ENCODE results near the gene MAP1S.

MAP1S gene

DNA sequence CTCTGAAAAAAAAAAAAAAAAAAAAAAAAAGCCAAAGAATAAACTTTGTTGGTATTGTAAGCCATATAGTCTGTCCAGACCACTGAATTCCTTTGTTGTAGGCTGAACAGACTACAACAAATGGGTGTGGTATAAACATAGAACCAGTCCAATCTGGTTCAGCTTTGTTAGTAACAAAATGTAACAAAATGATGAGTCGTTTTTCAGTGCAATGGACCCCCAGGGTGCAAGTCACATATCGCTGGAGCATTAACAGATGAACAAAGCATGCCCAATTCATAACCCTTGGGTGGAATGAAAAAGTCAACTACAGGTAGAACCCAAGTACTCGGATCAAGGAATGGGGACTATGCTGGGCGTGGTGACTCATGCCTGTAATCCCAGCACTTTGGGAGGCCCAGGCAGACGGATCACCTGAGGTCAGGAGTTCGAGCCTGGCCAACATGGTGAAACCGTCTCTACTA, 18.4 kb downstream of the MAP1S start:
- FAIRE-seq, result no peak

DNA sequence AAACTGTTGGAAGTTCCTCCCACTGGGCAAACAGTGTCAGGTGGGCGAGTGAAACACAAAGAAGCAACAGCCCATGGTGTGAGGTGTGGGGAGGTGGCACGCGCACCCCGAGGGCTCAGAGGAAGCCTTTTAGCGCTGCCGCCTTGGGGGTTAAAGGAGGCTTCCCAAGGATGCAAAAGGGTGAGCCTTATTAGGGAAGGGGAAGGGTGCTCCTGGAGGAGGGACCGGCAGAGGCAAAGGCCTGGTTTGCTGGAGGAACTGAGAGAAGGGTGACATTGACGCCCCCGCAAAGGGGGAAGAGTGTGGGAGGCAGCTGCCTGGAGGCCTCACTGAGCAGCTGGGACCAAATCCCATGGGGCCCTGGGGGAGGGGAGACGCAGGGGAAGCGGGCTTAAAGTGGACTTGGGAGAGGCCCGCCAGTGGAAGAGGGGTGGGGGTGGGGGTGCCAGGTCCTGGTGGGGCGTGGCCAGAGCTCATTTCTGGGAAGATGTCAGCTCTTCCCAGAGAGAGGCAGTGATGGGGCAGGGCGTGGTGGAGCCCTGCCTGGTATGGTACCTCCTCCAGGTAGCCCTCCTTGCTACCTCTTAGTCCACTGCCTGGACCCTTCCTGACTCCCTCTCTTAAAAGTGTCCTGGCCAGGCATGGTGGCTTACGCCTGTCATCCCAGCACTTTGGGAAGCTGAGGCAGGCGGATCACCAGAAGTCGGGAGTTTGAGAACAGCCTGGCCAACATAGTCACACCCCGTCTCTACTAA, 20.0 kb downstream of the MAP1S start:
- no peak for FAIRE-seq

- FAIRE-seq, result no peak
Measured at GRCh38 chr19:17741456-17741855, 22.2 kb downstream of the MAP1S start.

GRCh38 chr19:17743874-17744580, 24.7 kb downstream of the MAP1S start:
- no peak for FAIRE-seq

DNA sequence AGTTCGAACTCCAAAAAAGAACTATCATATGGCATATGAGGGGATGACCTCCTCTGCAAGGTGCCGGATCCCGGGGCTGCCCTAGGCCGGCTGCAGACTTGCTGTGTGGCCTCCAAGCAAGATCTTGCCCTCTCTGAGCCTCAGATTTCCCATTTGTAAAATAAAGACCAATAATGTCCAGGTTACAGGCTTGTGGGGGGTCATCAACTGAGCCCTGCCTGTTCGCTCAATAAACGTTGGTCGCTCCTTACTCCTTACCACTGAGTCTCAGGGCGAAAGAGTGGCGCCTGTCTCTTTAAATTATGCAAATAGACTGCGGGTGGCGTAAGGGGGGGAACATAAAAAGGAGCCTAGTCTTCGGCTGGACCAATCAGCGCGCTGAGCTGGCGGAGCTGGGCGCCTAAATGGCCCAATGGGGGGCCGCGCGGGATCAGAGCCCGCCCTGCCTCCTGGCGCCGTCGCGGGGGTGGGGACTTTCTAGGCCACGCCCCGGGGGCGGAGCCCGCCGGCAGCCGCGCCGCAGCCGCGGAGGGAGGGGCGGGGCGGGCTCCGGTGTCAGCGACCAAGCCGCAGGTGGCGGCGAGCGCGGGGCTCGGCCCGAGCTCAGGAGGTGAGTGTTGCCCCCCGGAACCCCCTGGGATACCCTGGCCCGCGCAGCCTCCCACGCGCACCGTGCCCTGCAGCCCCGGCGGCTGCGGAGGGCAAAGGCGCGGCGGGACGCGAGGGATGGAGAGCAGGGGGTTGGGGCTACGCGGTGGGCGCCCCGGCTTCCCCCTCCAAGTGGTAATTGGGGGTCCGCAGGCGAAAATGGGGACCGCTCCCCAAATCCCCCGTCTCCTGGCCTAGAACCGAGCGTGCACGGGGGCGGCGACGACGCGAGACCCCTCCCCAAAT, 28.2 kb downstream of the MAP1S start:
- no peak for FAIRE-seq

DNA sequence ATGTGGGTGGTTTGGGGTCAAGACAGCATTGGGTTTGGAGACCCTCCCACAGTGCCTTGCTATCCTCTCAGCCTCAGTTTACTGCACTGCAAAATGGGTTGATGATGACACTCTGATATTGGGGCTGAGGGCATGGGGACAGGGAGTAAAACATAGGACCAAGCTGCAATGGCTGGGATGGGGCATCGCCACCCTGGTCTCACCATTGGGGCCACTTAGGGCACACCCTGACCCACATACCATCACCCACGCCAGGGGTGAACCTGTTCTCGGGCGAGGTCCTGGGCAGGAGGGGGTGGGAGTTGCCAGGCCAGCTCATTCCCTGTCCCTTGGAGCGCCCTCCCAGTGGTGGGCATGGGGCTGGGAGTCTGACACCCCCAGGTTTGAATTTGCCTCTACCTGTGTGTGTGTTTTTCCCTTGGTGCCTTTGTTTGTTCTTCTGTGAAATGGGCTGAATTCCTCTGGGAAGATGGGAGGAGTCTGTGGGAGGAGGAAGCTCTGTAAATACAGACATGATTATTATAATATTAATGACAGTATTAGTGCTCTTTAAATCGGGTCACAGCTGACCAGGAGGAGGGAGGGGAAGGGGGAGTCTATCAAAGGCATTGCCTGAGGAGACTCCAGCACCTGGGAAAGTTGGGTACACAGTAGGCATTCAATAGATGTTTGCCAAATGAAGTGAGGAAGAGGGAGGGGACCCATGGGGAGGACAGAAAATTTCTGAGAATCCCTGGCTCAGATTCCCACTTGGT, 29.8 kb downstream of the MAP1S start:
- no peak for FAIRE-seq

DNA sequence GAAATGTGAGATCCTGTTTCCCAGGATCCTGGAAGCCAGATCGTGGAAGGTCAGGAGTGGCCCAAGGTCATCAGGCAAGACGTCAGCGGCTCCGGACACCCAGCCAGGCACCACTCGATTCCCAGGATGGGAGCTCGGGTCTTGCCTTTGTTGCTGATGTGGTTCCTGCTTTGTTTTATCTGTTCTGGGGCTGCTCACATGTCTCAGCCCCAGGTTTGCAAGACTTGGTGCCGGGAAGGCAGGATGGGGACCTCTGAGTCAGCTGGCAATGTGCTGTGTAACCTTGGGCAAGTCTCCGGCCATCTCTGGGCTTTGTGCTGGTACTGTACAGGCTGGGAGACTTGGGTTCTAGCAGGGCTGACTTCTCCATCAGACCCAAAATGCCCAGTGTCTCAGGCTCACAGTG, 30.6 kb downstream of the MAP1S start:
- FAIRE-seq, result no peak

DNA sequence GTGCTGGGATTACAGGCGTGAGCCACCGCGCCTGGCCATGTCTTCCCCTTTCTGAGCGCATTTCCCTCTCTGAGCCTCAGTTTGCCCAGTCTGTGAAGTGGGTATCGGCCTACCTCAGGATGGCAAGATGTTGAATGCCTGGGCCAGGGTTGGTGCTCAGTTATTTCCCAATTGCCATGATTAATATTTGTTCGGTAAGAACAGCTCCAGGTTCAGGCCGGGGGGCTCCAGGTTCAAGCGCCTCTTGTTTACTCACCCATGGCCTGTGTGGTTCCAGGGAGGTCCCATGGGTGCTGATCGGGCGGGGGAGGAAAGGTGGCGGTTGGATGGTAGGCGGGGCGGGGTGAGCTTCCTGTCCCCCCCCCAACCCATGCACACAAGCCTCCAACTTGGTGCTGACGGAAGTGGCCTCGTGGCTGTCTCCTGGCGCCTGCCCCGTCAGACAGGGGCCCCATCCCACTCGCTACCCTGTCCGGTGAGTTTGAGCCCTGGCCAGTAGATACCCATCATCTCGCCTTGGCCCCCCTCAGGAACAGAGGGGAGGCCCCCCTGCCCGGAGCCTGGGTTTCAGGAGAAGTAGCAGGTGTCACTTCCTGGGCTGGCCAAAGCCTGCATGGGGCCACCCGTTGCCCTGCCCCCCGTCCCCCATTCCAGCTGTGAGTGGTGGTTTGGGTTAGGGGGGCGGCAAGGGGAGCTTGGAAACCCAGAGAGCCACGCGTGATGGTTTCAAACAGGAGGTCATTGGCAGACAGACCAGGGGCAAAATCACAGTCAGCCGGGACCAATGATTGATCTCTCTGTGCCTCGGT, 32.0 kb downstream of the MAP1S start, which contains the start of gene FCHO1:
Gene FCHO1 (plus strand): TSS at position 375 of the 809 bp plus-strand sequence. CDS start 3,688 bp downstream, outside the sequence.
- no peak for FAIRE-seq

GRCh38 chr19:17751912-17752273, 32.6 kb downstream of the MAP1S start:
- FAIRE-seq, result no peak

GRCh38 chr19:17752865-17753639, 33.8 kb downstream of the MAP1S start:
- no peak for FAIRE-seq

- no peak for FAIRE-seq
Measured at GRCh38 chr19:17753976-17754375, 34.7 kb downstream of the MAP1S start.

DNA sequence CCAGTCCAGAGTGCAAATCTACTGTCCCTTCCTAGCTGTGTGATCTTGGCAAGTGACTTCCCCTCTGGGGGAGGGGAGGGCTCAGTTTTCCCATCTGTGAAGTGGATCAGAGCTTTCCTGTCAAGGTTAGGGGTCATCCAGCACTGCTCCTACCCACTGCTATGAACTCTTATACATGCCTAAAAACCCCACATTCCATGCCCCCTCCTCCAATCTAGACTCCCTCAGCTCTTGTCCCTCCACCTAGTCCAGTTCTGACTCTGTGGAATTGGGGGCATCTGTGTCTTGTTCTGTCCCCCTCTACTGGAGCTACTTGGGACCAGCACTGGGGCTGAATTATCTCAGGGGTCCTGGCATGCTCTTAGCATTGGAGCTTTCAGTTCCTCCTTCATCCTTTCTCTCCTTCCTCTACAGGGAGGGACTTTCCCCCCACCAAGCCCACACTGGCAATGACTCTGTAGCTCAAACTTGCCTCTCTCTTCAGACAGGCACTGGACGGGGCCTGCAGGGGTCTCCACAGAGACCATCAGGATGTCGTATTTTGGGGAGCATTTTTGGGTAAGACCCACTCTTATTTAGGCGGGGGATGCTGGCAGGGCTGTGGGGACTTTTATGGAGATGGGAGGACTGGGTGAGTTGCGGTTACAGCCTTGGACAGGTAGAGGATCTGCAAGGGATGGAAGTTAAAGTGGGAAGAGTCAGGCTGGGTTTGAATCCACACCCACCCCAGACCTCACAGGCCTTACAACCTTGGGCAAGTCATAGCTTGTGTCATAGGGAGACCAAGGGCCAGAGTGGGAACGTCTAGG, 35.6 kb downstream of the MAP1S start:
- FAIRE-seq, result no peak

DNA sequence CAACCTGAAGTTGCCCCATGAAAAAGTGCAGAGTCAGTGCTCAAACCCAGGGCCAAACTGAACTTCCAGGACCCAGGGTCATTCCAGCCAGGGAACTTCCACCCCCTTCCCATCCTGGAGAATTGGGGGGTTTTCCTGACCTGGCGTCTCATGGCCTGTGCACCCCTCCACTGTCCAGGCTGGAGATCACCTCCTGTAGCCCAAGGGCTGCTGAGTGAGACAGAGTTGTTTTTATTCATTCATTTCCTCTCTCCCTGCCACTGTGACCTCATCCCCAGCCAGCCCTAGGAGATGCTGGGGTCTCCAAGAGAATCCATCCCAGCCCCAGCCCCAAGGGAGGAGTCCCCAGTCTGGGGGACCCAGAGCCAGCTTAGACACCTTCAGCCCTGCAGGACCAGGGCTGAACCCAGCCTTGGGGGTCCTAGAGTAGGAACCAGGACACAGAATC, 36.2 kb downstream of the MAP1S start:
- FAIRE-seq, result no peak

DNA sequence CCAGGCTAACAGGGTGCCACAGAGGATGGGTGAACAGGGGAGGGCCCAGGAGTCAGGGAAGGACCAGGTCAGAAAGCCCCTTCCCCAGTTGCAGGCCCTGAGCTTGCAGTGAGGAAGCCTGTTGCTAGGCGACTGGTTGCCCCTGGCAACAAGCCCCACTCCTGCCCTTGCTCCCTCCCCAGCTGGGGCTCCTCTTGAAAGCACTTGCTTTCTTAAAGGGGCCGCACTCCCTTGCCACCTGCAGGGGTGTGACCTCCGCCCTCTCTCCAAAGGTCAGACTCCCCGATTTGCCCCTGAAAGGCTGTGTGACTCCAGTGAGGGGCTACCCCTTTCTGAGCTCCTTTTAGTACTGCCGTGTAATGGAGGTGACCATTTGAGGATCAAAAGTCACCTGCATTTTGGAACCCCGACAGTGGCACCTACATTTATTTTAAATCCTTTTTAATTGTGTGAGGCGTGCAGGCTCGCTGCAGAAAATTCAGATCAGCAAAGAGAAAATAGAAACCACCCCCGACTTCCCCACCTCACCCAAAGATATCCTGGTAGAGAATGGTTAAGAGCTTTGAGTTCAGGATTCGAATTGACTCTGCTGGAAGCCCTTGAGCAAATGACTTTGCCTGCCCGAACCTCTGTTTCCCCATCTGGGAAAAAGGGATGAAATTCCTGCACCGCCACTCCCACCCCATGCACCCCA, 36.8 kb downstream of the MAP1S start:
- no peak for FAIRE-seq

DNA sequence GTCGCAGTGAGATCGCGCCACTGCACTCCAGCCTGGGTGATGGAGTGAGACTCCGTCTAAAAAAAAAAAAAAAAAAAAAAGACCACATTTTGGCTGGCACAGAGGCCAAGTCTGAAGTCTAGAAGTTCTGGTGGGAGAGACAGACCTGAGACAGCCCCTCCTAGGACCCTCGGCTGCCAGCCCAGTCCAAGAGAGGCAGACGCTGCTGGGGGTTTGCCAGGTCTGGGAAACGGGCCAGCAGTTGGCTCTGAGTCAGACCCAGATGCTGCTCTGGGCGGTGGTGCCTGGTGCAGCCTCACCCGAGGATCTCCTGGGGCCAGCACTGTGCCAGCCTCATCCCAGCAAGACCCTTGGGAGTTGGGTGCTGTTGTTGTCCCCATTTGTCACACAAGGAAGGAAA, 37.8 kb downstream of the MAP1S start:
- no peak for FAIRE-seq

GRCh38 chr19:17758515-17758914, 39.2 kb downstream of the MAP1S start:
- FAIRE-seq, result no peak

DNA sequence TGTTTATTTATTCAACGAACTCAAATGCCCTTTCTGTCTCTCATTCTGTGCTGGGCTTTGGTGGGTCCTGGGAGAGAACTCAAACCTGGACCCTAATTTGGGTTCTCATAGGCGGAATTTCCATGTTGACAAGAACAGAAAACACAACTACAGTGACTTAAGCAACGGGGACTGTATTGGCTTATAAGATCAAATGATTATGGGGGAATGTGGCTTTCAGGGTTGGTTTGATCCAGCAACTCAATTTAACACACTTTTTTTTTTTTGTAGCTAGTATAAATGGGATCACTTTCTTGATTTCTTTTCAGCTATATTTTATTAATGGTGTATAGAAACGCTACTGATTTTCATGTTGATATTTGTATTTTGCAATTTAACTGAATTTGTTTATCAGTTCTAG, 41.9 kb downstream of the MAP1S start:
- no peak for FAIRE-seq

DNA sequence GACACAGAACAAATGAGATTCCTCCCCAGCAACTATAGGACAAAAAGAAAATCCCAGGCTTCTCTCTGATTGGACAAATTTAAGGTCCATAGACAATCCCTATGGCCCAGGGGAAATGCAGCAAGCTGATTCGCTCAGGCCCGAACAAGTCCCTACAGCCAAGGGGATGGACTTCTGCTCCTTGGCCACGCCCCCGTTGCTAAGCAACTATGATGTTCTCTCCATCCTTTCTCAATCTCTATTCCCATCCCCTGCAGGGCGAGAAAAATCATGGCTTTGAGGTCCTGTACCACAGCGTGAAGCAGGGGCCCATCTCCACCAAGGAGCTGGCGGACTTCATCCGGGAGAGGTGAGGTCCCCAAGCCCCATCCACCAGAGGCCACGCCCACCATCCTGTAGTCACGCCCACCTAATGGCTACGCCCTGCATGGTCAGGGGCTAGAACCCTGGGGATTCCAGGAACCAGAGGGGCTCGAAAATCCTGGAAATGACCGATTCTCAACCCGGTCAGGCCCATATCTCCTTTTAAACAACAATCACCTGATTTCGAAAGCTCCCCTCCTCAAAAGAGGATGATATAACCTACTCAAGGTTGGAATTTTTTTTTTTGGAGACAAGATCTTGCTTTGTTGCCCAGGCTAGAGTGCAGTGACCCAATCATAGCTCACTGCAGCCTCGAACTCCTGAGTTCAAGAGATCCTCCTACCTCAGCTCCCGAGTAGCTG, 43.4 kb downstream of the MAP1S start:
- FAIRE-seq, result no peak

GRCh38 chr19:17764348-17764747, 45.1 kb downstream of the MAP1S start:
- FAIRE-seq, result no peak

All from A204.1 (cell line).